Right renal pelvis (tissue), 4 donors: ENCODE measurements around the gene QKI. TPM values are rescaled to one million over a fixed set of nuclear protein-coding genes. Genes with fewer than 3 reads are reported as not detected.
"Not testable (repeated sequence)": the region's sequence is repeated elsewhere in the genome, so short reads cannot be mapped to it uniquely, and the experiment has no call there.

Experiments
- DNase-seq, 4 donors: peaks; one replicate each; pipeline ENCODE4 v3.0.0-alpha.2; 2013; ENCODE audit warnings: low read depth in 4 of 4, low spot score in 3 of 4, missing footprints in 1 of 4
- polyA plus RNA-seq, 4 donors: library from polyadenylated mRNA; unstranded; fragments of 120-200 nt; gene quantifications; one replicate each; pipeline ENCODE4 v1.2.1, GENCODE V29; 2013; ENCODE audit not compliant: insufficient read length in 4 of 4

QKI gene
- polyA plus RNA-seq, 4 donors: 186 to 222 (median 210) TPM

GRCh38 chr6:163474581-163474980 is 60.1 kb downstream of the QKI start:
- no peak for DNase-seq

GRCh38 chr6:163476946-163477345 is 62.4 kb downstream of the QKI start:
- DNase-seq: not testable (repeated sequence)

GRCh38 chr6:163483107-163483506 is 68.6 kb downstream of the QKI start:
- no peak for DNase-seq

- no peak for DNase-seq
These were observed 70.9 kb downstream of the QKI start for GRCh38 chr6:163485388-163485851.

- no peak for DNase-seq
These were observed 72.3 kb downstream of the QKI start for GRCh38 chr6:163486821-163487220.

- no peak for DNase-seq
These were observed 73.1 kb downstream of the QKI start for GRCh38 chr6:163487606-163488005.

GRCh38 chr6:163489584-163489983 is 75.1 kb downstream of the QKI start:
- DNase-seq: no peak

GRCh38 chr6:163490826-163491577 is 76.5 kb downstream of the QKI start:
- peak in 3 of 4 donors; percentile 16 to 45 (median 40) for DNase-seq

GRCh38 chr6:163491737-163492300 is 77.3 kb downstream of the QKI start:
- DNase-seq: no peak

GRCh38 chr6:163494279-163494727 is 79.8 kb downstream of the QKI start:
- DNase-seq: no peak

- DNase-seq: no peak
These were observed 81.7 kb downstream of the QKI start for GRCh38 chr6:163496205-163496604.

- no peak for DNase-seq
These were observed 85.6 kb downstream of the QKI start for GRCh38 chr6:163500105-163500504.

- no peak for DNase-seq
These were observed 86.5 kb downstream of the QKI start for GRCh38 chr6:163501026-163501425.

- no peak for DNase-seq
These were observed 86.9 kb downstream of the QKI start for GRCh38 chr6:163501439-163501838.

- DNase-seq: no peak
These were observed 90.6 kb downstream of the QKI start for GRCh38 chr6:163504984-163505640.

GRCh38 chr6:163507965-163508364 is 93.4 kb downstream of the QKI start:
- DNase-seq: no peak

- no peak for DNase-seq
These were observed 98.5 kb downstream of the QKI start for GRCh38 chr6:163513003-163513402.

GRCh38 chr6:163513570-163514166 is 99.2 kb downstream of the QKI start:
- DNase-seq: no peak

GRCh38 chr6:163516908-163517307 is 102.4 kb downstream of the QKI start:
- DNase-seq: no peak

- DNase-seq: no peak
These were observed 106.4 kb downstream of the QKI start for GRCh38 chr6:163520956-163521355.

- DNase-seq: no peak
These were observed 107.5 kb downstream of the QKI start for GRCh38 chr6:163522033-163522432.
